NCI-H446 treated with DMSO at 0.1 percent for 48 hours (cell line): ENCODE results near the gene KCND3.
A peak's percentile ranks its signal among the peaks of the same experiment; 100 is the strongest.

Source experiments
- DNase-seq: peaks from one replicate; lab custom pipeline; 2025; lab: John Stamatoyannopoulos, UW

The KCND3 gene

GRCh38 chr1:111848852-111849545 is 140.5 kb downstream of the KCND3 start:
- DNase-seq: no peak

- DNase-seq: no peak
Measured at GRCh38 chr1:111847466-111847865, 142.0 kb downstream of the KCND3 start.

- DNase-seq: no peak
Measured at GRCh38 chr1:111846842-111847241, 142.6 kb downstream of the KCND3 start.

- no peak for DNase-seq
Measured at GRCh38 chr1:111843177-111843576, 146.3 kb downstream of the KCND3 start.

GRCh38 chr1:111842411-111842810 is 147.1 kb downstream of the KCND3 start:
- DNase-seq: peak; percentile 58

- DNase-seq: no peak
Measured at GRCh38 chr1:111841746-111842145, 147.7 kb downstream of the KCND3 start.

- no peak for DNase-seq
Measured at GRCh38 chr1:111841189-111841588, 148.3 kb downstream of the KCND3 start.

GRCh38 chr1:111837393-111837792 is 152.1 kb downstream of the KCND3 start:
- peak; percentile 82 for DNase-seq

- no peak for DNase-seq
Measured at GRCh38 chr1:111836111-111836510, 153.4 kb downstream of the KCND3 start.

GRCh38 chr1:111835514-111835913 is 154.0 kb downstream of the KCND3 start:
- no peak for DNase-seq

- no peak for DNase-seq
Measured at GRCh38 chr1:111834956-111835355, 154.5 kb downstream of the KCND3 start.

GRCh38 chr1:111833334-111833733 is 156.1 kb downstream of the KCND3 start:
- peak; percentile 80 for DNase-seq

- DNase-seq: peak; percentile 97
Measured at GRCh38 chr1:111832521-111833155, 156.8 kb downstream of the KCND3 start.

GRCh38 chr1:111831153-111831552 is 158.3 kb downstream of the KCND3 start:
- no peak for DNase-seq

GRCh38 chr1:111827946-111828345 is 161.5 kb downstream of the KCND3 start:
- no peak for DNase-seq

- DNase-seq: no peak
Measured at GRCh38 chr1:111826278-111826677, 163.2 kb downstream of the KCND3 start.

GRCh38 chr1:111825217-111825616 is 164.3 kb downstream of the KCND3 start:
- no peak for DNase-seq

GRCh38 chr1:111822138-111822537 is 167.3 kb downstream of the KCND3 start:
- no peak for DNase-seq

- peak; percentile 41 for DNase-seq
Measured at GRCh38 chr1:111821121-111821745, 168.2 kb downstream of the KCND3 start.

- DNase-seq: peak; percentile 76
Measured at GRCh38 chr1:111819566-111820263, 169.8 kb downstream of the KCND3 start.

- DNase-seq: no peak
Measured at GRCh38 chr1:111818546-111818945, 170.9 kb downstream of the KCND3 start.

GRCh38 chr1:111818081-111818480 is 171.4 kb downstream of the KCND3 start:
- peak; percentile 71 for DNase-seq

- DNase-seq: no peak
Measured at GRCh38 chr1:111814642-111815041, 174.8 kb downstream of the KCND3 start.
